Ectodermal cell (in vitro differentiated cells): Measurements from ENCODE around the gene FTCD. TPM values are rescaled to one million over a fixed set of nuclear protein-coding genes. Genes with fewer than 3 reads are reported as not detected.
"Not testable (repeated sequence)": the region's sequence is repeated elsewhere in the genome, so short reads cannot be mapped to it uniquely, and the experiment has no call there.

Experiments used
- H3K27ac ChIP-seq: 2 replicates; pipeline ENCODE4 v1.7.0; 2013; ENCODE audit warnings: mild to moderate bottlenecking, low read depth, low read length; ENCODE audit not compliant: insufficient read depth, poor library complexity, severe bottlenecking
- H3K27me3 ChIP-seq: 2 replicates; pipeline ENCODE4 v1.7.0; 2013; ENCODE audit warnings: mild to moderate bottlenecking, low read length; ENCODE audit not compliant: insufficient read depth, control insufficient read depth, poor library complexity, severe bottlenecking
- H3K36me3 ChIP-seq: one replicate; pipeline ENCODE4 v1.7.0; 2013; ENCODE audit warnings: low read length; ENCODE audit not compliant: control insufficient read depth, insufficient read depth
- H3K4me1 ChIP-seq: one replicate; pipeline ENCODE4 v1.7.0; 2013; ENCODE audit warnings: low read length; ENCODE audit not compliant: control insufficient read depth, insufficient read depth
- H3K4me3 ChIP-seq: 2 replicates; pipeline ENCODE4 v1.7.0; 2013; ENCODE audit warnings: low read depth, low read length, control low read depth; ENCODE audit not compliant: insufficient read depth
- H3K9me3 ChIP-seq: 2 replicates; pipeline ENCODE4 v1.7.0; 2013; ENCODE audit warnings: mild to moderate bottlenecking, low read length, moderate library complexity; ENCODE audit not compliant: control insufficient read depth
- WGBS, 2 experiments: methylation state at CpG; one replicate each; pipeline ENCODE4 v1.1.7; 2013; ENCODE audit warnings: missing lambda C conversion rate in 2 of 2; 5-methylcytosine and 5-hydroxymethylcytosine counted together
- polyA plus RNA-seq, 4 experiments: library from polyadenylated mRNA; stranded (reverse); fragments of 50-300 nt; gene quantifications; one replicate each; pipeline ENCODE4 v1.2.3, GENCODE V29; 2013

The FTCD gene
- 0.81 TPM for polyA plus RNA-seq (2013, experiment 1 of 4)
- 2.6 TPM for polyA plus RNA-seq (2013, experiment 2 of 4)
- 2.1 TPM for polyA plus RNA-seq (2013, experiment 3 of 4)
- polyA plus RNA-seq (2013, experiment 4 of 4): 1.4 TPM

- H3K4me1 ChIP-seq: peaks cover 17% of the 10 kb centered on the region
- no peaks in the 10 kb centered on the region for H3K9me3 ChIP-seq
- no peaks in the 10 kb centered on the region for H3K27me3 ChIP-seq
- 92 to 95% methylated on average over 34 of the region's 34 CpGs for WGBS, 2 experiments
- no peaks in the 10 kb centered on the region for H3K36me3 ChIP-seq
- H3K4me3 ChIP-seq: no peak within 1 kb of the TSS
- no peak within 1 kb of the TSS for H3K27ac ChIP-seq
These were observed at the start of gene FTCD for GRCh38 chr21:46155514-46156377. Gene FTCD, minus strand, starts transcription at chr21:46155579. Its CDS starts 56 bp downstream, at chr21:46155523.

- Histone ChIP-seq H3K4me3 (no peak overlapping the region), H3K36me3 (peaks cover 2% of the 10 kb centered on the region), H3K27me3 (no peaks in the 10 kb centered on the region), H3K27ac (no peak overlapping the region), H3K4me1 (no peaks in the 10 kb centered on the region), H3K9me3 (no peaks in the 10 kb centered on the region)
- WGBS, 2 experiments: 94 to 95% methylated on average over 17 to 18 of the region's 18 CpGs
These were observed 49.8 kb upstream of the FTCD start for GRCh38 chr21:46205166-46205565.

- Histone ChIP-seq H3K9me3 (no peaks in the 10 kb centered on the region), H3K4me1 (no peaks in the 10 kb centered on the region), H3K36me3 (peaks cover 13% of the 10 kb centered on the region), H3K27ac (no peak overlapping the region), H3K27me3 (no peaks in the 10 kb centered on the region), H3K4me3 (no peak overlapping the region)
- 92 to 96% methylated on average over 8 of the region's 8 CpGs for WGBS, 2 experiments
These were observed 47.8 kb upstream of the FTCD start for GRCh38 chr21:46203203-46203600.

GRCh38 chr21:46202592-46203202 lies 47.3 kb upstream of the FTCD start:
- H3K27ac ChIP-seq: no peak overlapping the region
- 62 to 63% methylated on average over 6 of the region's 6 CpGs for WGBS, 2 experiments
- peaks cover 13% of the 10 kb centered on the region for H3K36me3 ChIP-seq
- no peaks in the 10 kb centered on the region for H3K9me3 ChIP-seq
- H3K27me3 ChIP-seq: no peaks in the 10 kb centered on the region
- H3K4me3 ChIP-seq: no peak overlapping the region
- no peaks in the 10 kb centered on the region for H3K4me1 ChIP-seq

- not testable (repeated sequence) for H3K27me3 ChIP-seq, H3K9me3 ChIP-seq, H3K27ac ChIP-seq, H3K4me3 ChIP-seq, H3K4me1 ChIP-seq
- H3K36me3 ChIP-seq: peaks cover 13% of the 10 kb centered on the region
- 86 to 96% methylated on average over 1 of the region's 8 CpGs for WGBS, 2 experiments
These were observed 45.8 kb upstream of the FTCD start for GRCh38 chr21:46200877-46201803.

GRCh38 chr21:46199436-46200373 lies 44.3 kb upstream of the FTCD start:
- Histone ChIP-seq H3K36me3 (peaks cover 13% of the 10 kb centered on the region), H3K4me1 (no peaks in the 10 kb centered on the region), H3K27ac (no peak overlapping the region), H3K27me3 (no peaks in the 10 kb centered on the region), H3K4me3 (no peak overlapping the region), H3K9me3 (no peaks in the 10 kb centered on the region)
- 80 to 87% methylated on average over 10 to 13 of the region's 13 CpGs for WGBS, 2 experiments

GRCh38 chr21:46196733-46197132 lies 41.4 kb upstream of the FTCD start:
- Histone ChIP-seq H3K36me3 (peaks cover 23% of the 10 kb centered on the region), H3K9me3 (no peaks in the 10 kb centered on the region), H3K27me3 (no peaks in the 10 kb centered on the region), H3K27ac (no peak overlapping the region), H3K4me1 (no peaks in the 10 kb centered on the region), H3K4me3 (no peak overlapping the region)
- 90 to 92% methylated on average over 20 of the region's 20 CpGs for WGBS, 2 experiments

GRCh38 chr21:46195595-46196195 lies 40.3 kb upstream of the FTCD start:
- peaks cover 26% of the 10 kb centered on the region for H3K36me3 ChIP-seq
- H3K27ac ChIP-seq: no peak overlapping the region
- no peaks in the 10 kb centered on the region for H3K27me3 ChIP-seq
- H3K4me1 ChIP-seq: no peaks in the 10 kb centered on the region
- H3K4me3 ChIP-seq: no peak overlapping the region
- 90 to 91% methylated on average over 20 of the region's 20 CpGs for WGBS, 2 experiments
- no peaks in the 10 kb centered on the region for H3K9me3 ChIP-seq
